H9 (cell line): Measurements from ENCODE around the gene KCNK1. TPM values are rescaled to one million over a fixed set of nuclear protein-coding genes. Genes with fewer than 3 reads are reported as not detected.

Experiments used
- DNase-seq: peaks from one replicate; pipeline ENCODE4 v3.0.0-alpha.2; 2017
- H2AFZ ChIP-seq: one replicate; pipeline ENCODE4 v1.6.1; 2013; ENCODE audit warnings: mild to moderate bottlenecking, low read length, control low read depth, moderate library complexity
- H2AK5ac ChIP-seq: 2 replicates; pipeline ENCODE4 v1.6.1; 2013; ENCODE audit warnings: low read length, control low read depth, mixed read lengths; ENCODE audit not compliant: insufficient read length
- H2BK120ac ChIP-seq: one replicate; pipeline ENCODE4 v1.6.1; 2013; ENCODE audit warnings: low read depth, mild to moderate bottlenecking, low read length, control low read depth, inconsistent platforms; ENCODE audit not compliant: poor library complexity, severe bottlenecking
- H2BK12ac ChIP-seq: 2 replicates; pipeline ENCODE4 v1.6.1; 2013; ENCODE audit warnings: low read length, control low read depth, mixed read lengths, low read depth; ENCODE audit not compliant: insufficient read length
- H2BK15ac ChIP-seq: 2 replicates; pipeline ENCODE4 v1.6.1; 2013; ENCODE audit warnings: low read depth, low read length, control low read depth
- H2BK20ac ChIP-seq: one replicate; pipeline ENCODE4 v1.6.1; 2013; ENCODE audit warnings: low read depth, mild to moderate bottlenecking, low read length, control low read depth, inconsistent platforms; ENCODE audit not compliant: poor library complexity, severe bottlenecking
- H2BK5ac ChIP-seq: 2 replicates; pipeline ENCODE4 v1.6.1; 2013; ENCODE audit warnings: low read length, control low read depth, mixed read lengths; ENCODE audit not compliant: insufficient read length
- H3K14ac ChIP-seq: 2 replicates; pipeline ENCODE4 v1.6.1; 2013; ENCODE audit warnings: low read length, control low read depth; ENCODE audit not compliant: insufficient read depth
- H3K18ac ChIP-seq: 2 replicates; pipeline ENCODE4 v1.6.1; 2013; ENCODE audit warnings: low read depth, mild to moderate bottlenecking, mixed read lengths, low read length, control low read depth; ENCODE audit not compliant: insufficient read length
- H3K23ac ChIP-seq: 2 replicates; pipeline ENCODE4 v1.6.1; 2013; ENCODE audit warnings: low read length, control low read depth, mixed read lengths, low read depth; ENCODE audit not compliant: insufficient read length
- H3K23me2 ChIP-seq: 2 replicates; pipeline ENCODE4 v1.6.1; 2013; ENCODE audit warnings: low read depth, mild to moderate bottlenecking, mixed read lengths, low read length, control low read depth; ENCODE audit not compliant: insufficient read length, poor library complexity, severe bottlenecking
- H3K27ac ChIP-seq: 2 replicates; pipeline ENCODE4 v1.5.1; 2013; ENCODE audit warnings: low read length, control low read depth, mixed read lengths, low read depth; ENCODE audit not compliant: insufficient read length
- H3K27me3 ChIP-seq: 2 replicates; pipeline ENCODE4 v1.6.1; 2013; ENCODE audit warnings: low read length, control low read depth, inconsistent platforms; ENCODE audit not compliant: insufficient read depth
- H3K4ac ChIP-seq: 2 replicates; pipeline ENCODE4 v1.6.1; 2013; ENCODE audit warnings: low read depth, mild to moderate bottlenecking, control low read depth, inconsistent platforms, low read length, moderate library complexity
- H3K4me1 ChIP-seq: 2 replicates; pipeline ENCODE4 v1.6.1; 2013; ENCODE audit warnings: low read length, control low read depth, inconsistent platforms; ENCODE audit not compliant: insufficient read depth
- H3K4me2 ChIP-seq: 2 replicates; pipeline ENCODE4 v1.6.1; 2013; ENCODE audit warnings: low read length, control low read depth, mixed read lengths; ENCODE audit not compliant: insufficient read length, insufficient read depth
- H3K56ac ChIP-seq: 2 replicates; pipeline ENCODE4 v1.6.1; 2013; ENCODE audit warnings: low read depth, mild to moderate bottlenecking, mixed read lengths, low read length, control low read depth; ENCODE audit not compliant: insufficient read length
- H3K79me1 ChIP-seq: 2 replicates; pipeline ENCODE4 v1.6.1; 2013; ENCODE audit warnings: low read depth, mild to moderate bottlenecking, moderate library complexity, low read length, control low read depth, inconsistent platforms; ENCODE audit not compliant: insufficient read depth, poor library complexity, severe bottlenecking
- H3K79me2 ChIP-seq: 2 replicates; pipeline ENCODE4 v1.6.1; 2013; ENCODE audit warnings: low read length, control low read depth, inconsistent platforms; ENCODE audit not compliant: insufficient read depth
- H3K9ac ChIP-seq: 2 replicates; pipeline ENCODE4 v1.6.1; 2013; ENCODE audit warnings: low read length, control low read depth, mixed read lengths; ENCODE audit not compliant: insufficient read length; ENCODE audit errors: extremely low read depth
- H3K9me3 ChIP-seq: one replicate; pipeline ENCODE4 v1.6.1; 2013; ENCODE audit warnings: low read depth, low read length, inconsistent platforms; ENCODE audit not compliant: control insufficient read depth
- H3T11ph ChIP-seq: one replicate; pipeline ENCODE4 v1.6.1; 2013; ENCODE audit warnings: mild to moderate bottlenecking, low read length, control low read depth, inconsistent platforms
- H4K20me1 ChIP-seq: one replicate; pipeline ENCODE4 v1.6.1; 2013; ENCODE audit not compliant: control insufficient read depth, insufficient read length, insufficient read depth
- H4K5ac ChIP-seq: 2 replicates; pipeline ENCODE4 v1.6.1; 2013; ENCODE audit warnings: low read depth, mild to moderate bottlenecking, mixed read lengths, low read length, control low read depth; ENCODE audit not compliant: insufficient read length
- H4K8ac ChIP-seq: replicated peaks from 2 replicates; pipeline ENCODE4 v1.6.1; 2013; ENCODE audit warnings: low read length, control low read depth, mixed read lengths, low read depth; ENCODE audit not compliant: insufficient read length
- H4K91ac ChIP-seq: 2 replicates; pipeline ENCODE4 v1.6.1; 2013; ENCODE audit warnings: low read depth, mild to moderate bottlenecking, moderate library complexity, mixed read lengths, low read length, control low read depth; ENCODE audit not compliant: insufficient read length
- H3K27ac Mint-ChIP-seq, 3 experiments: 2 replicates in 2 of 3; 3 replicates in 1 of 3; pipeline ENCODE4 v1.8.0; 2020 to 2021; ENCODE audit warnings: mixed read lengths in 3 of 3, mild to moderate bottlenecking in 1 of 3, moderate library complexity in 1 of 3
- H3K27me3 Mint-ChIP-seq: 2 replicates; pipeline ENCODE4 v1.8.0; 2021; ENCODE audit warnings: low read depth, mild to moderate bottlenecking, moderate library complexity, mixed read lengths
- H3K36me3 Mint-ChIP-seq, 3 experiments: 2 replicates in 2 of 3; 3 replicates in 1 of 3; pipeline ENCODE4 v1.8.0; 2020 to 2021; ENCODE audit warnings: low read depth in 3 of 3, mixed read lengths in 3 of 3; ENCODE audit not compliant: insufficient read depth in 1 of 3
- H3K4me1 Mint-ChIP-seq, 2 experiments: 2 replicates each; pipeline ENCODE4 v1.8.0; 2020; ENCODE audit warnings: mixed read lengths in 2 of 2
- H3K4me3 Mint-ChIP-seq, 2 experiments: 2 replicates in 1 of 2; 3 replicates in 1 of 2; pipeline ENCODE4 v1.8.0; 2020 to 2021; ENCODE audit warnings: mild to moderate bottlenecking in 2 of 2, mixed read lengths in 2 of 2, moderate library complexity in 1 of 2
- H3K9me3 Mint-ChIP-seq, 2 experiments: 2 replicates in 1 of 2; 3 replicates in 1 of 2; pipeline ENCODE4 v1.8.0; 2020; ENCODE audit warnings: mild to moderate bottlenecking in 2 of 2, mixed read lengths in 2 of 2, moderate library complexity in 1 of 2
- WGBS: extraction: QIAGEN DNeasy Blood & Tissue Kit; methylation state at CpG from one replicate; pipeline ENCODE4 v1.1.7; 2013; ENCODE audit warnings: missing lambda C conversion rate, low lambda C conversion rate, mixed read lengths; ENCODE audit not compliant: insufficient read length; ENCODE audit errors: extremely low coverage; 5-methylcytosine and 5-hydroxymethylcytosine counted together
- total RNA-seq: library from RNA; stranded (reverse); gene quantifications from 2 replicates; pipeline ENCODE4 v1.2.1, GENCODE V29; 2021
- TF ChIP-seq, protein P1 (sequence below): fragments of 200-600 bp; sonication (generic); conservative IDR thresholded peaks from 3 replicates; pipeline ENCODE4 v1.8.0; 2021; ENCODE audit warnings: antibody characterized with exemption, mild to moderate bottlenecking

Gene KCNK1
- total RNA-seq, 1 experiment from 2014 or later = 9.9 TPM

DNA sequence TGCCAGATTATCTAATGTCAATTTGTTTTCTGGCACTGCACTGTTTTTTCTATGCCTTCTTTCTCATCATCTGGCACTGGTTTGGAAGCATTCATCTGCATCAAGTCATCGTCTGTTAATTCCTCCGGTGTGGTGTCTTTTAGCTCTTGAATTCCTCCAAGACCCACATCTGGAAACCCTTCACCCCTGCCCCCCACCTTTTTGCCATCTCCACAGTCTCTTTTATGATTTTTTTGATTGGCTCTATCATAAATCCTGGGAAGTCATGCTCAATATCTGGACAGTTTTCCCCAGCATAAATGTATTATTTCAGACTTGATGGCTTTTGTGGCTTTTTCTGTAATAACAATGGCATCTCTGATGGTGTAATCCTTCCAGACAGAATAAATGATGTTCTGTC, 10.4 kb upstream of the KCNK1 start:
- no peak overlapping the region for H2BK5ac ChIP-seq
- H3K4me1 Mint-ChIP-seq = peaks cover 8 to 14% of the 10 kb centered on the region in 2 experiments
- no peaks in the 10 kb centered on the region for H3K9me3 Mint-ChIP-seq
- no peaks in the 10 kb centered on the region for H3K4me1 ChIP-seq
- H2BK15ac ChIP-seq = no peak overlapping the region
- H3K27ac ChIP-seq = no peak overlapping the region
- DNase-seq = no peak
- H2BK12ac ChIP-seq = no peak overlapping the region
- H3K4ac ChIP-seq = no peak overlapping the region
- H3K14ac ChIP-seq = no peak overlapping the region
- no peak overlapping the region for H3T11ph ChIP-seq
- no peak overlapping the region for H4K8ac ChIP-seq
- WGBS = no CpG with 5 or more reads among the region's 2 CpGs
- no peaks in the 10 kb centered on the region for H3K79me2 ChIP-seq
- H2AFZ ChIP-seq = no peak overlapping the region
- no peaks in the 10 kb centered on the region for H4K20me1 ChIP-seq
- H3K4me3 Mint-ChIP-seq = no peak overlapping the region
- H3K36me3 Mint-ChIP-seq = no peaks in the 10 kb centered on the region
- H2AK5ac ChIP-seq = no peak overlapping the region
- H3K18ac ChIP-seq = no peak overlapping the region
- H3K9ac ChIP-seq = no peak overlapping the region
- no peak overlapping the region for H3K27ac Mint-ChIP-seq
- H3K9me3 ChIP-seq = no peaks in the 10 kb centered on the region
- H3K23me2 ChIP-seq = no peaks in the 10 kb centered on the region
- no peak overlapping the region for H2BK20ac ChIP-seq
- no peaks in the 10 kb centered on the region for H3K79me1 ChIP-seq
- H3K56ac ChIP-seq = no peak overlapping the region
- H4K5ac ChIP-seq = no peak overlapping the region
- H2BK120ac ChIP-seq = no peak overlapping the region
- H3K23ac ChIP-seq = no peak overlapping the region
- H3K27me3 Mint-ChIP-seq = peaks cover 17% of the 10 kb centered on the region
- no peaks in the 10 kb centered on the region for H3K27me3 ChIP-seq
- no peak overlapping the region for H4K91ac ChIP-seq
- H3K4me2 ChIP-seq = no peak overlapping the region
- TF ChIP-seq, protein P1, sequence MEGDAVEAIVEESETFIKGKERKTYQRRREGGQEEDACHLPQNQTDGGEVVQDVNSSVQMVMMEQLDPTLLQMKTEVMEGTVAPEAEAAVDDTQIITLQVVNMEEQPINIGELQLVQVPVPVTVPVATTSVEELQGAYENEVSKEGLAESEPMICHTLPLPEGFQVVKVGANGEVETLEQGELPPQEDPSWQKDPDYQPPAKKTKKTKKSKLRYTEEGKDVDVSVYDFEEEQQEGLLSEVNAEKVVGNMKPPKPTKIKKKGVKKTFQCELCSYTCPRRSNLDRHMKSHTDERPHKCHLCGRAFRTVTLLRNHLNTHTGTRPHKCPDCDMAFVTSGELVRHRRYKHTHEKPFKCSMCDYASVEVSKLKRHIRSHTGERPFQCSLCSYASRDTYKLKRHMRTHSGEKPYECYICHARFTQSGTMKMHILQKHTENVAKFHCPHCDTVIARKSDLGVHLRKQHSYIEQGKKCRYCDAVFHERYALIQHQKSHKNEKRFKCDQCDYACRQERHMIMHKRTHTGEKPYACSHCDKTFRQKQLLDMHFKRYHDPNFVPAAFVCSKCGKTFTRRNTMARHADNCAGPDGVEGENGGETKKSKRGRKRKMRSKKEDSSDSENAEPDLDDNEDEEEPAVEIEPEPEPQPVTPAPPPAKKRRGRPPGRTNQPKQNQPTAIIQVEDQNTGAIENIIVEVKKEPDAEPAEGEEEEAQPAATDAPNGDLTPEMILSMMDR = no peak
